SK-N-SH (cell line): ENCODE results near the gene HTR2C. TPM values are rescaled to one million over a fixed set of nuclear protein-coding genes. Genes with fewer than 3 reads are reported as not detected.

Experiments used
- CTCF ChIA-PET: fragments of 300-600, 350-600 bp; formaldehyde crosslinking; extraction: SDS; loops from one replicate; lab custom pipeline; 2021; lab: Yijun Ruan, JAX
- POLR2A ChIA-PET: fragments of 350-600 bp; sonication (Branson Sonifier 250); formaldehyde crosslinking; extraction: SDS; loops from one replicate; lab custom pipeline; 2020; ENCODE audit warnings: antibody characterized with exemption, inconsistent platforms; lab: Yijun Ruan, JAX
- DNase-seq: peaks from one replicate; pipeline ENCODE4 v3.0.0; 2012
- H2AFZ ChIP-seq: fragments of 200-600 bp; sonication (generic); 2 replicates; pipeline ENCODE4 v1.8.1; 2016; ENCODE audit warnings: antibody characterized with exemption, mild to moderate bottlenecking, low read depth
- H3F3A ChIP-seq: fragments of 200-600 bp; sonication (generic); replicated peaks from 2 replicates; pipeline ENCODE3; 2016; ENCODE audit warnings: antibody characterized with exemption, mild to moderate bottlenecking; ENCODE audit not compliant: insufficient read depth
- H3K27ac ChIP-seq, 2 experiments: fragments of 200-500 bp in 1 of 2; fragments of 200-600 bp in 1 of 2; sonication (Bioruptor generic) in 1 of 2; sonication (generic), shearing (Covaris generic) in 1 of 2; 2 replicates each; pipeline versions ENCODE4 v1.5.1 to v1.6.1; 2014 to 2016; ENCODE audit warnings: low read depth in 2 of 2, inconsistent platforms in 1 of 2, low read length in 1 of 2, mild to moderate bottlenecking in 1 of 2, mixed read lengths in 1 of 2
- H3K27me3 ChIP-seq: fragments of 200-600 bp; sonication (generic), shearing (Covaris generic); 2 replicates; pipeline ENCODE4 v1.6.1; 2016; ENCODE audit warnings: mixed run types; ENCODE audit not compliant: insufficient read depth
- H3K36me3 ChIP-seq, 2 experiments: fragments of 200-500 bp in 1 of 2; fragments of 200-600 bp in 1 of 2; sonication (Bioruptor generic) in 1 of 2; sonication (generic) in 1 of 2; replicated peaks in 1 of 2; 2 replicates each; pipeline versions ENCODE3 to v1.5.1; 2014 to 2016; ENCODE audit warnings: low read length in 1 of 2, mild to moderate bottlenecking in 1 of 2; ENCODE audit not compliant: insufficient read depth in 2 of 2, control insufficient read depth in 1 of 2
- H3K4me1 ChIP-seq, 2 experiments: fragments of 200-500 bp in 1 of 2; fragments of 200-600 bp in 1 of 2; sonication (Bioruptor generic) in 1 of 2; sonication (generic), shearing (Covaris generic) in 1 of 2; 2 replicates each; pipeline versions ENCODE4 v1.5.1 to v1.6.1; 2014 to 2016; ENCODE audit warnings: low read depth in 1 of 2, low read length in 1 of 2, mixed run types in 1 of 2; ENCODE audit not compliant: insufficient read depth in 2 of 2, control insufficient read depth in 1 of 2
- H3K4me2 ChIP-seq: fragments of 200-600 bp; sonication (generic), shearing (Covaris generic); 2 replicates; pipeline ENCODE4 v1.6.1; 2017; ENCODE audit warnings: mixed run types
- H3K4me3 ChIP-seq, 2 experiments: fragments of 200-500 bp in 1 of 2; fragments of 200-600 bp in 1 of 2; sonication (Bioruptor generic) in 1 of 2; sonication (generic), shearing (Covaris generic) in 1 of 2; 2 replicates each; pipeline versions ENCODE4 v1.5.1 to v1.8.1; 2014 to 2016; ENCODE audit warnings: low read depth in 2 of 2, inconsistent platforms in 1 of 2, low read length in 1 of 2, mild to moderate bottlenecking in 1 of 2, mixed read lengths in 1 of 2, moderate library complexity in 1 of 2
- H3K79me2 ChIP-seq: fragments of 200-600 bp; sonication (generic); 2 replicates; pipeline ENCODE4 v1.8.1; 2017; ENCODE audit warnings: mild to moderate bottlenecking; ENCODE audit not compliant: insufficient read depth
- H3K9ac ChIP-seq: fragments of 200-600 bp; sonication (generic); 2 replicates; pipeline ENCODE4 v1.6.1; 2017; ENCODE audit warnings: mixed run types
- H3K9me2 ChIP-seq: fragments of 200-600 bp; sonication (generic); 2 replicates; pipeline ENCODE4 v1.6.1; 2017; ENCODE audit warnings: mixed run types
- H3K9me3 ChIP-seq: fragments of 200-600 bp; sonication (generic); 2 replicates; pipeline ENCODE4 v1.6.1; 2017; ENCODE audit warnings: mixed run types, mild to moderate bottlenecking, moderate library complexity
- H4K20me1 ChIP-seq: fragments of 200-600 bp; sonication (generic); 2 replicates; pipeline ENCODE4 v1.6.1; 2017; ENCODE audit warnings: mild to moderate bottlenecking, mixed run types; ENCODE audit not compliant: insufficient read depth
- ELF1 ChIP-seq: IDR thresholded peaks from 2 replicates; pipeline ENCODE4 v1.4.0; 2012
- EZH2phosphoT487 ChIP-seq: fragments of 200-600 bp; sonication (generic); IDR thresholded peaks from 2 replicates; pipeline ENCODE4 v1.6.1; 2017; ENCODE audit warnings: low read depth, mixed run types, mild to moderate bottlenecking, antibody characterized with exemption, moderate library complexity, borderline replicate concordance
- FOSL2 ChIP-seq: IDR thresholded peaks from 2 replicates; pipeline ENCODE4 v1.4.0; 2012; ENCODE audit warnings: low read depth, mild to moderate bottlenecking, moderate library complexity, borderline replicate concordance
- GABPA ChIP-seq: IDR thresholded peaks from 2 replicates; pipeline ENCODE4 v1.4.0; 2012; ENCODE audit warnings: low read depth, mild to moderate bottlenecking
- GATA2 ChIP-seq: sonication (generic); formaldehyde crosslinking; IDR thresholded peaks from 2 replicates; pipeline ENCODE4 v1.5.0; 2020; ENCODE audit warnings: mild to moderate bottlenecking, missing genetic modification reagents
- JUND ChIP-seq: IDR thresholded peaks from 2 replicates; pipeline ENCODE4 v1.4.0; 2012
- MEF2A ChIP-seq: IDR thresholded peaks from 2 replicates; pipeline ENCODE4 v1.4.0; 2012; ENCODE audit warnings: low read depth, borderline replicate concordance
- MXI1 ChIP-seq: IDR thresholded peaks from 2 replicates; pipeline ENCODE4 v1.6.1; 2012; ENCODE audit warnings: mild to moderate bottlenecking, low read depth, low read length, improper control_type of control experiment
- NFIC ChIP-seq: IDR thresholded peaks from 2 replicates; pipeline ENCODE4 v1.4.0; 2012; ENCODE audit warnings: borderline replicate concordance
- PBX3 ChIP-seq: IDR thresholded peaks from 2 replicates; pipeline ENCODE4; 2012
- RCOR1 ChIP-seq: fragments of 150-350 bp; IDR thresholded peaks from 2 replicates; pipeline ENCODE4 v1.6.1; 2017; ENCODE audit warnings: antibody characterized with exemption, low read length
- SIN3A ChIP-seq: IDR thresholded peaks from 2 replicates; pipeline ENCODE4 v1.6.1; 2012; ENCODE audit warnings: low read depth, mild to moderate bottlenecking, low read length, moderate library complexity, borderline replicate concordance
- SMC3 ChIP-seq: IDR thresholded peaks from 2 replicates; pipeline ENCODE4 v1.6.1; 2012; ENCODE audit warnings: low read depth, low read length, improper control_type of control experiment
- TAF1 ChIP-seq: IDR thresholded peaks from 2 replicates; pipeline ENCODE4 v1.6.1; 2012; ENCODE audit warnings: low read depth, mild to moderate bottlenecking, low read length, moderate library complexity, borderline replicate concordance
- TEAD4 ChIP-seq: IDR thresholded peaks from 2 replicates; pipeline ENCODE4 v1.4.0; 2012; ENCODE audit warnings: mild to moderate bottlenecking, borderline replicate concordance; ENCODE audit not compliant: insufficient read depth
- USF1 ChIP-seq: IDR thresholded peaks from 2 replicates; pipeline ENCODE4 v1.4.0; 2012; ENCODE audit warnings: low read depth, borderline replicate concordance
- USF2 ChIP-seq: fragments of 150-350 bp; IDR thresholded peaks from 2 replicates; pipeline ENCODE4 v1.6.1; 2017; ENCODE audit warnings: antibody characterized with exemption, low read length, low read depth, borderline replicate concordance
- WGBS: methylation state at CpG from one replicate; pipeline ENCODE4 v1.1.6; 2017; ENCODE audit warnings: low lambda C conversion rate; 5-methylcytosine and 5-hydroxymethylcytosine counted together
- polyA plus RNA-seq, 3 experiments: library from polyadenylated mRNA; depleted of rRNA; stranded (reverse); fragments of >200 nt; gene quantifications; 2 replicates each; pipeline ENCODE4 v1.2.3, GENCODE V29; 2012
- TF ChIP-seq, protein P1 (sequence below): fragments of 200-600 bp; sonication (generic); IDR thresholded peaks from 2 replicates; pipeline ENCODE4 v1.6.1; 2017; ENCODE audit warnings: antibody characterized with exemption, mild to moderate bottlenecking, moderate library complexity
- TF ChIP-seq, protein P2 (sequence below): IDR thresholded peaks from 2 replicates; pipeline ENCODE4 v1.4.0; 2012; ENCODE audit warnings: low read depth
- TF ChIP-seq, protein P3 (sequence below): IDR thresholded peaks from 2 replicates; pipeline ENCODE4 v1.6.1; 2012; ENCODE audit warnings: mild to moderate bottlenecking, low read depth, low read length, moderate library complexity

HTR2C gene
- polyA plus RNA-seq, 1 of the 3 experiments (the other 2 are of a cell fraction): 0.02 TPM

DNA sequence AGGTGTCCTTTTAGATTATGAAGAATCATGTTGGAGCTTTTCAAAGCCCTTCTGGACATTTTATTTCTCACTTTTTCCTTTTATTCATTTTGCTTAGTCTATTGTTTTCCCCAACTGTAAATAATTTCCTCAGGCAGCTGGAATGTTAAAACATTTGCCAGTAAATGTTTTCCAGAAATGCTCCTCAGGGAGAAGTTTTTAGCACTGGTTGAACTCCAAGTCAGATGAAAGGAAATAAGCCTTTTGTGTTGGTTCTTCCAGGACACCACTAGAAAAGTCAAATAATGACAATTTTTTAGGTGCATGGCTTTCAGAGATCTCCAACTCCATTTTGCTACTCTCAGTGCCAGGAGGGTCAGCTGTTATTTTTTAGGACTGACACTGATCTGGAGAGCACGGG is 305.6 kb downstream of the HTR2C start:
- Histone ChIP-seq H2AFZ (no peak overlapping the region), H3K9ac (no peak overlapping the region), H3K27me3 (no peaks in the 10 kb centered on the region), H3K9me3 (no peaks in the 10 kb centered on the region), H3F3A (no peaks in the 10 kb centered on the region), H3K27ac (no peak overlapping the region), H3K9me2 (no peaks in the 10 kb centered on the region), H3K36me3 (no peaks in the 10 kb centered on the region), H4K20me1 (no peaks in the 10 kb centered on the region), H3K4me2 (no peak overlapping the region), H3K4me1 (no peaks in the 10 kb centered on the region), H3K79me2 (no peaks in the 10 kb centered on the region), H3K4me3 (no peak overlapping the region)
- TF ChIP-seq GATA2 (CRISPR knock-in tag): no peak
- no peak for TF ChIP-seq TEAD4
- TF ChIP-seq MEF2A: no peak
- no peak for TF ChIP-seq MXI1
- no peak for TF ChIP-seq TAF1
- TF ChIP-seq, protein P1, sequence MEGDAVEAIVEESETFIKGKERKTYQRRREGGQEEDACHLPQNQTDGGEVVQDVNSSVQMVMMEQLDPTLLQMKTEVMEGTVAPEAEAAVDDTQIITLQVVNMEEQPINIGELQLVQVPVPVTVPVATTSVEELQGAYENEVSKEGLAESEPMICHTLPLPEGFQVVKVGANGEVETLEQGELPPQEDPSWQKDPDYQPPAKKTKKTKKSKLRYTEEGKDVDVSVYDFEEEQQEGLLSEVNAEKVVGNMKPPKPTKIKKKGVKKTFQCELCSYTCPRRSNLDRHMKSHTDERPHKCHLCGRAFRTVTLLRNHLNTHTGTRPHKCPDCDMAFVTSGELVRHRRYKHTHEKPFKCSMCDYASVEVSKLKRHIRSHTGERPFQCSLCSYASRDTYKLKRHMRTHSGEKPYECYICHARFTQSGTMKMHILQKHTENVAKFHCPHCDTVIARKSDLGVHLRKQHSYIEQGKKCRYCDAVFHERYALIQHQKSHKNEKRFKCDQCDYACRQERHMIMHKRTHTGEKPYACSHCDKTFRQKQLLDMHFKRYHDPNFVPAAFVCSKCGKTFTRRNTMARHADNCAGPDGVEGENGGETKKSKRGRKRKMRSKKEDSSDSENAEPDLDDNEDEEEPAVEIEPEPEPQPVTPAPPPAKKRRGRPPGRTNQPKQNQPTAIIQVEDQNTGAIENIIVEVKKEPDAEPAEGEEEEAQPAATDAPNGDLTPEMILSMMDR: no peak
- no peak for TF ChIP-seq SIN3A
- TF ChIP-seq PBX3: no peak
- TF ChIP-seq USF2: no peak
- no peak for TF ChIP-seq FOSL2
- no peak for TF ChIP-seq ELF1
- TF ChIP-seq GABPA: no peak
- TF ChIP-seq, protein P2, sequence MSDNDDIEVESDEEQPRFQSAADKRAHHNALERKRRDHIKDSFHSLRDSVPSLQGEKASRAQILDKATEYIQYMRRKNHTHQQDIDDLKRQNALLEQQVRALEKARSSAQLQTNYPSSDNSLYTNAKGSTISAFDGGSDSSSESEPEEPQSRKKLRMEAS: no peak
- TF ChIP-seq, protein P3, sequence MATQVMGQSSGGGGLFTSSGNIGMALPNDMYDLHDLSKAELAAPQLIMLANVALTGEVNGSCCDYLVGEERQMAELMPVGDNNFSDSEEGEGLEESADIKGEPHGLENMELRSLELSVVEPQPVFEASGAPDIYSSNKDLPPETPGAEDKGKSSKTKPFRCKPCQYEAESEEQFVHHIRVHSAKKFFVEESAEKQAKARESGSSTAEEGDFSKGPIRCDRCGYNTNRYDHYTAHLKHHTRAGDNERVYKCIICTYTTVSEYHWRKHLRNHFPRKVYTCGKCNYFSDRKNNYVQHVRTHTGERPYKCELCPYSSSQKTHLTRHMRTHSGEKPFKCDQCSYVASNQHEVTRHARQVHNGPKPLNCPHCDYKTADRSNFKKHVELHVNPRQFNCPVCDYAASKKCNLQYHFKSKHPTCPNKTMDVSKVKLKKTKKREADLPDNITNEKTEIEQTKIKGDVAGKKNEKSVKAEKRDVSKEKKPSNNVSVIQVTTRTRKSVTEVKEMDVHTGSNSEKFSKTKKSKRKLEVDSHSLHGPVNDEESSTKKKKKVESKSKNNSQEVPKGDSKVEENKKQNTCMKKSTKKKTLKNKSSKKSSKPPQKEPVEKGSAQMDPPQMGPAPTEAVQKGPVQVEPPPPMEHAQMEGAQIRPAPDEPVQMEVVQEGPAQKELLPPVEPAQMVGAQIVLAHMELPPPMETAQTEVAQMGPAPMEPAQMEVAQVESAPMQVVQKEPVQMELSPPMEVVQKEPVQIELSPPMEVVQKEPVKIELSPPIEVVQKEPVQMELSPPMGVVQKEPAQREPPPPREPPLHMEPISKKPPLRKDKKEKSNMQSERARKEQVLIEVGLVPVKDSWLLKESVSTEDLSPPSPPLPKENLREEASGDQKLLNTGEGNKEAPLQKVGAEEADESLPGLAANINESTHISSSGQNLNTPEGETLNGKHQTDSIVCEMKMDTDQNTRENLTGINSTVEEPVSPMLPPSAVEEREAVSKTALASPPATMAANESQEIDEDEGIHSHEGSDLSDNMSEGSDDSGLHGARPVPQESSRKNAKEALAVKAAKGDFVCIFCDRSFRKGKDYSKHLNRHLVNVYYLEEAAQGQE: no peak
- no peak for TF ChIP-seq USF1
- TF ChIP-seq RCOR1: no peak
- no peak for TF ChIP-seq JUND
- no peak for TF ChIP-seq NFIC
- TF ChIP-seq EZH2phosphoT487: no peak
- TF ChIP-seq SMC3: no peak
- ChIA-PET POLR2A (no interaction called here), CTCF (no interaction called here)
- DNase-seq: no peak
- WGBS: 33% methylated on average over 1 of the region's 1 CpG
